HCT116 (cell line): ENCODE data around the gene FOXP1. TPM values are rescaled to one million over a fixed set of nuclear protein-coding genes. Genes with fewer than 3 reads are reported as not detected.

Experiments used
- ATAC-seq: fragments of 200-7000 bp; cut with Tn5 transposase; 2 replicates; pipeline ENCODE4 v1.9.1; 2020; ENCODE audit warnings: mild to moderate bottlenecking, moderate library complexity
- BruUV-seq: library from RNA; stranded (reverse); fragments of 400-500 nt; replicated peaks from 2 replicates; lab custom pipeline; 2021; lab: Mats Ljungman, UMichigan
- CTCF ChIA-PET: fragments of 300-600 bp; sonication (Branson Sonifier 250); formaldehyde crosslinking; loops from one replicate; lab custom pipeline; 2021; ENCODE audit warnings: antibody characterized with exemption; lab: Charles Lee
- POLR2A ChIA-PET: fragments of 300-600, 350-600 bp; sonication (Branson Sonifier 250); formaldehyde crosslinking; loops from one replicate; lab custom pipeline; 2021; ENCODE audit warnings: antibody characterized with exemption; lab: Charles Lee
- RAD21 ChIA-PET, 2 experiments: fragments of 300-600 bp; sonication (Branson Sonifier 250); formaldehyde crosslinking; loops; one replicate each; lab custom pipeline; 2023; ENCODE audit warnings: low total read pairs in 2 of 2; ENCODE audit not compliant: uncharacterized antibody in 2 of 2, unreplicated experiment in 2 of 2, low non-redundant PET in 1 of 2; lab: Charles Lee
- DNase-seq: peaks from one replicate; pipeline ENCODE4 v3.0.0-alpha.2; 2010; ENCODE audit warnings: low read depth, low spot score
- H2AFZ ChIP-seq: fragments of 200-600 bp; shearing (Covaris generic), sonication (generic); 2 replicates; pipeline ENCODE4 v1.6.1; 2017; ENCODE audit warnings: low read depth, mixed run types, mixed read lengths, antibody characterized with exemption, low read length; ENCODE audit not compliant: poor library complexity, severe bottlenecking
- H3K27ac ChIP-seq: 2 replicates; pipeline ENCODE4 v1.5.1; 2012; ENCODE audit warnings: low read depth, low read length
- H3K27me3 ChIP-seq: fragments of 200-600 bp; sonication (generic); 2 replicates; pipeline ENCODE4 v1.6.1; 2016; ENCODE audit warnings: mixed run types, low read length, mixed read lengths; ENCODE audit not compliant: insufficient read depth
- H3K36me3 ChIP-seq, 2 experiments: fragments of 200-500 bp in 1 of 2; fragments of 200-600 bp in 1 of 2; sonication (Bioruptor generic) in 1 of 2; sonication (generic) in 1 of 2; 2 replicates each; pipeline versions ENCODE4 v1.5.1 to v1.6.1; 2014 to 2016; ENCODE audit warnings: low read length in 2 of 2, inconsistent platforms in 1 of 2, mixed read lengths in 1 of 2, mixed run types in 1 of 2; ENCODE audit not compliant: insufficient read depth in 2 of 2, control insufficient read depth in 1 of 2
- H3K4me1 ChIP-seq, 2 experiments: fragments of 200-600 bp in 1 of 2; sonication (generic) in 1 of 2; 2 replicates each; pipeline versions ENCODE4 v1.5.1 to v1.6.1; 2012 to 2017; ENCODE audit warnings: low read length in 2 of 2, inconsistent platforms in 1 of 2, mild to moderate bottlenecking in 1 of 2, mixed read lengths in 1 of 2, mixed run types in 1 of 2, moderate library complexity in 1 of 2; ENCODE audit not compliant: insufficient read depth in 2 of 2, control insufficient read depth in 1 of 2
- H3K4me2 ChIP-seq: fragments of 200-600 bp; sonication (generic); 2 replicates; pipeline ENCODE4 v1.6.1; 2017; ENCODE audit warnings: mixed run types, low read length, mixed read lengths
- H3K4me3 ChIP-seq, 2 experiments: fragments of 200-600 bp in 1 of 2; sonication (generic) in 1 of 2; replicated peaks in 1 of 2; 2 replicates each; pipeline ENCODE4 v1.5.1; 2011 to 2016; ENCODE audit warnings: low read length in 2 of 2, control low read depth in 1 of 2, low read depth in 1 of 2, mild to moderate bottlenecking in 1 of 2, mixed read lengths in 1 of 2, mixed run types in 1 of 2
- H3K79me2 ChIP-seq: fragments of 200-600 bp; sonication (generic); 2 replicates; pipeline ENCODE4 v1.6.1; 2017; ENCODE audit warnings: mild to moderate bottlenecking, mixed run types, low read length, moderate library complexity, mixed read lengths; ENCODE audit not compliant: insufficient read depth
- H3K9ac ChIP-seq: fragments of 200-600 bp; sonication (generic); 2 replicates; pipeline ENCODE4 v1.6.1; 2016; ENCODE audit warnings: low read length, mixed read lengths
- H3K9me2 ChIP-seq: fragments of 200-600 bp; sonication (generic), shearing (Covaris generic); 2 replicates; pipeline ENCODE4 v1.6.1; 2017; ENCODE audit warnings: mixed run types, mild to moderate bottlenecking, moderate library complexity; ENCODE audit not compliant: insufficient read depth
- H3K9me3 ChIP-seq, 2 experiments: fragments of 200-500 bp in 1 of 2; fragments of 200-600 bp in 1 of 2; sonication (Bioruptor generic) in 1 of 2; sonication (generic) in 1 of 2; 2 replicates each; pipeline ENCODE4 v1.6.1; 2014 to 2017; ENCODE audit warnings: low read length in 2 of 2, mixed read lengths in 2 of 2, inconsistent platforms in 1 of 2, low read depth in 1 of 2, mild to moderate bottlenecking in 1 of 2, mixed run types in 1 of 2, moderate library complexity in 1 of 2; ENCODE audit not compliant: control insufficient read depth in 1 of 2, insufficient read depth in 1 of 2
- H4K20me1 ChIP-seq: fragments of 200-600 bp; sonication (generic), shearing (Covaris generic); 2 replicates; pipeline ENCODE4 v1.6.1; 2017; ENCODE audit warnings: mixed run types, mild to moderate bottlenecking, moderate library complexity; ENCODE audit not compliant: insufficient read depth
- CEBPB ChIP-seq: IDR thresholded peaks from 2 replicates; pipeline ENCODE4 v1.6.1; 2012; ENCODE audit warnings: low read depth
- POLR2AphosphoS5 ChIP-seq: IDR thresholded peaks from 2 replicates; pipeline ENCODE4 v1.6.1; 2011; ENCODE audit warnings: mild to moderate bottlenecking, low read depth, low read length, moderate library complexity
- SP1 ChIP-seq: IDR thresholded peaks from 2 replicates; pipeline ENCODE4 v1.6.1; 2012; ENCODE audit warnings: low read depth
- ZNF274 ChIP-seq: fragments of 200-500 bp; sonication (Bioruptor generic); IDR thresholded peaks from 2 replicates; pipeline ENCODE4 v1.6.1; 2014; ENCODE audit warnings: mild to moderate bottlenecking, low read depth, low read length, inconsistent platforms
- intact Hi-C: fragments of 100-400 bp; cut with micrococcal nuclease; formaldehyde crosslinking; loops from 2 replicates; pipeline ENCODE4 v1.10.0; 2022
- total RNA-seq: library from RNA; stranded (reverse); gene quantifications from one replicate; pipeline ENCODE4 v1.2.1, GENCODE V29; 2021; ENCODE audit not compliant: unreplicated experiment
- TF ChIP-seq, protein P1 (sequence below): IDR thresholded peaks from 2 replicates; pipeline ENCODE4 v1.6.1; 2011; ENCODE audit warnings: mild to moderate bottlenecking, low read length, moderate library complexity; ENCODE audit not compliant: insufficient replicate concordance; ENCODE audit errors: extremely low read depth
- TF ChIP-seq, protein P2 (sequence below): IDR thresholded peaks from 2 replicates; pipeline ENCODE4 v1.6.1; 2012
- TF ChIP-seq, protein P3 (sequence below): IDR thresholded peaks from 2 replicates; pipeline ENCODE4 v1.6.1; 2012; ENCODE audit warnings: low read depth

The FOXP1 gene
- total RNA-seq, 1 experiment from 2014 or later: 11.4 TPM

DNA sequence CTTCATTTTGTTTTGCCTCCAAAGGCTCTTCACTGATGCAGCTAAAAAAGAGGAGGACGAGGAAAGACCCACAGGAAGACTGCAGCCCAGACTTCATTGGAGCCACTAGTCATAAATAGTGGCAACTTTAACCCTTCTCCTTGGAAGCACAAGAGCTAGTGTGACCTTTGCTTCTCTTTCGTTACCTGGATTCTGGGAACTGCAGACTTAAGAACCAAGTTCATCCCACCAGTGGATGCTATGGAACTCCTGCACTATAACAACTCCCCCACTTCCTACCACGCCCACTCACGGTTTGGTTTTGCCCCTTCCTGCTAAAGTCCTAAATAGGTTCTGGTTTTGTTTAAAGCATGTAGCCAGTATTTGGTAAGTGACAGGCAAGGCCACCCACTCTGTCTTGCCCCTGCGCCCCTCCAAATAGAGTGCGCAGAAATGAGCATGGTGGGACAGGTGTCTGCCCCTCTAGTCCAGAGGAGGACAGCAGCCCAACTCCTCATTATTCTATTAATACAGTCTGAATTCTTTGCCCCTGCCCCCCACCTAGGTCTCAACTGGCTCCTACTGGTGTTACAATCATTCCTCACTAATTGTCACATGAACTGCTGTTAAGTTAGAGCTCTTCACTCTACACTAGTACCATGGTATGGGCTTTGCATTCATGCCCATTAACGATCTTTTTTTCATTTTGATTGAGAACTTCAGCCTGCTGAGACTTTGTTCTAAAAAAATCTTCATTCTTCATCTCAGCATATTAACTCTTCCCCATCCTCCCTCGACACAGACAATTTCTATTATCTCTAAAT is 504.6 kb downstream of the FOXP1 start (continued):
- TF ChIP-seq, protein P1, sequence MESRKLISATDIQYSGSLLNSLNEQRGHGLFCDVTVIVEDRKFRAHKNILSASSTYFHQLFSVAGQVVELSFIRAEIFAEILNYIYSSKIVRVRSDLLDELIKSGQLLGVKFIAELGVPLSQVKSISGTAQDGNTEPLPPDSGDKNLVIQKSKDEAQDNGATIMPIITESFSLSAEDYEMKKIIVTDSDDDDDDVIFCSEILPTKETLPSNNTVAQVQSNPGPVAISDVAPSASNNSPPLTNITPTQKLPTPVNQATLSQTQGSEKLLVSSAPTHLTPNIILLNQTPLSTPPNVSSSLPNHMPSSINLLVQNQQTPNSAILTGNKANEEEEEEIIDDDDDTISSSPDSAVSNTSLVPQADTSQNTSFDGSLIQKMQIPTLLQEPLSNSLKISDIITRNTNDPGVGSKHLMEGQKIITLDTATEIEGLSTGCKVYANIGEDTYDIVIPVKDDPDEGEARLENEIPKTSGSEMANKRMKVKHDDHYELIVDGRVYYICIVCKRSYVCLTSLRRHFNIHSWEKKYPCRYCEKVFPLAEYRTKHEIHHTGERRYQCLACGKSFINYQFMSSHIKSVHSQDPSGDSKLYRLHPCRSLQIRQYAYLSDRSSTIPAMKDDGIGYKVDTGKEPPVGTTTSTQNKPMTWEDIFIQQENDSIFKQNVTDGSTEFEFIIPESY: no peak
- TF ChIP-seq ZNF274 (no peak), CEBPB (no peak), POLR2AphosphoS5 (no peak)
- TF ChIP-seq, protein P2, sequence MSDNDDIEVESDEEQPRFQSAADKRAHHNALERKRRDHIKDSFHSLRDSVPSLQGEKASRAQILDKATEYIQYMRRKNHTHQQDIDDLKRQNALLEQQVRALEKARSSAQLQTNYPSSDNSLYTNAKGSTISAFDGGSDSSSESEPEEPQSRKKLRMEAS: no peak
- TF ChIP-seq, all 23 proteins: peak for 0

DNA sequence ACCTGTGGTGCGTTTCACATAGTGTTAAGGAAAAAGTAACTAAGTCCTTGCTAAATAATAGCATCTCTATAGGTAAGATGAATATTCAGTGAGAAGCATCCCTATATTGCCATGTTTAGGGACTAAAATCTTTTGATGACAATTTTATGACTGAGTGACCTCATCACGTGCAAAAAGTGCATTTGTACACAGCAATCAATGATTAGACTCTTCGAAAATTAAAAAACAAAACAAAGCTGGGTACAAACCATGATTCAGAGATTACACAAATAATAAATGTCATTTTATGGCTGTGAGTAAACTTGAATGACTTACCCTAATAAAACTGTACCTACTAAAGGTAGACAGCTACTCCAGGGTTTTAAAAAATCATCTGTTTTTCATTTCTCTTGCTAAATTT is 505.3 kb downstream of the FOXP1 start:
- TF ChIP-seq, protein P3, sequence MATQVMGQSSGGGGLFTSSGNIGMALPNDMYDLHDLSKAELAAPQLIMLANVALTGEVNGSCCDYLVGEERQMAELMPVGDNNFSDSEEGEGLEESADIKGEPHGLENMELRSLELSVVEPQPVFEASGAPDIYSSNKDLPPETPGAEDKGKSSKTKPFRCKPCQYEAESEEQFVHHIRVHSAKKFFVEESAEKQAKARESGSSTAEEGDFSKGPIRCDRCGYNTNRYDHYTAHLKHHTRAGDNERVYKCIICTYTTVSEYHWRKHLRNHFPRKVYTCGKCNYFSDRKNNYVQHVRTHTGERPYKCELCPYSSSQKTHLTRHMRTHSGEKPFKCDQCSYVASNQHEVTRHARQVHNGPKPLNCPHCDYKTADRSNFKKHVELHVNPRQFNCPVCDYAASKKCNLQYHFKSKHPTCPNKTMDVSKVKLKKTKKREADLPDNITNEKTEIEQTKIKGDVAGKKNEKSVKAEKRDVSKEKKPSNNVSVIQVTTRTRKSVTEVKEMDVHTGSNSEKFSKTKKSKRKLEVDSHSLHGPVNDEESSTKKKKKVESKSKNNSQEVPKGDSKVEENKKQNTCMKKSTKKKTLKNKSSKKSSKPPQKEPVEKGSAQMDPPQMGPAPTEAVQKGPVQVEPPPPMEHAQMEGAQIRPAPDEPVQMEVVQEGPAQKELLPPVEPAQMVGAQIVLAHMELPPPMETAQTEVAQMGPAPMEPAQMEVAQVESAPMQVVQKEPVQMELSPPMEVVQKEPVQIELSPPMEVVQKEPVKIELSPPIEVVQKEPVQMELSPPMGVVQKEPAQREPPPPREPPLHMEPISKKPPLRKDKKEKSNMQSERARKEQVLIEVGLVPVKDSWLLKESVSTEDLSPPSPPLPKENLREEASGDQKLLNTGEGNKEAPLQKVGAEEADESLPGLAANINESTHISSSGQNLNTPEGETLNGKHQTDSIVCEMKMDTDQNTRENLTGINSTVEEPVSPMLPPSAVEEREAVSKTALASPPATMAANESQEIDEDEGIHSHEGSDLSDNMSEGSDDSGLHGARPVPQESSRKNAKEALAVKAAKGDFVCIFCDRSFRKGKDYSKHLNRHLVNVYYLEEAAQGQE: no peak
- TF ChIP-seq SP1: no peak
- H3K9ac ChIP-seq: no peak overlapping the region
- ATAC-seq (no peak), DNase-seq (no peak)
- no peaks in the 10 kb centered on the region for H4K20me1 ChIP-seq
- H3K4me2 ChIP-seq: no peak overlapping the region
- intact Hi-C loops: loop anchor here (10.0 kb wide), 1 partner anchor 507 kb away; the partner anchor contains the start of gene FOXP1
- H3K9me2 ChIP-seq: no peaks in the 10 kb centered on the region
- ChIA-PET RAD21 (no interaction called here), CTCF (no interaction called here), POLR2A (no interaction called here)
- H3K4me1 ChIP-seq: no peaks in the 10 kb centered on the region
- no peaks in the 10 kb centered on the region for H3K79me2 ChIP-seq
- no peaks in the 10 kb centered on the region for H3K27me3 ChIP-seq
- no peak overlapping the region for H3K4me3 ChIP-seq
- H3K27ac ChIP-seq: no peak overlapping the region
- H2AFZ ChIP-seq: no peak overlapping the region
- BruUV-seq: no TSS peak
- no peaks in the 10 kb centered on the region for H3K36me3 ChIP-seq
- no peaks in the 10 kb centered on the region for H3K9me3 ChIP-seq
